Spleen (tissue), 11 donors: Measurements from ENCODE around the gene BSPRY. TPM values are rescaled to one million over a fixed set of nuclear protein-coding genes. Genes with fewer than 3 reads are reported as not detected.
"Not testable (repeated sequence)": the region's sequence is repeated elsewhere in the genome, so short reads cannot be mapped to it uniquely, and the experiment has no call there.

Experiments
- DNase-seq: peaks from one replicate; pipeline ENCODE4 v3.0.0-alpha.2; 2020
- H3K27ac ChIP-seq, 8 donors: fragments of 200-600 bp; sonication (generic) in 7 of 8; 1 replicate in 4 of 8; 2 replicates in 4 of 8; pipeline versions ENCODE4 v1.5.0 to v1.8.0; 2016 to 2021; ENCODE audit warnings: inconsistent platforms in 4 of 8, mild to moderate bottlenecking in 4 of 8, moderate library complexity in 1 of 8
- H3K27me3 ChIP-seq, 7 donors: fragments of 200-600 bp; sonication (generic) in 6 of 7; replicated peaks in 1 of 7; 1 replicate in 4 of 7; 2 replicates in 3 of 7; pipeline versions ENCODE4 v1.5.0 to v1.8.0; 2016 to 2021; ENCODE audit warnings: inconsistent platforms in 3 of 7, mild to moderate bottlenecking in 1 of 7
- H3K36me3 ChIP-seq, 6 donors: fragments of 200-600 bp; sonication (generic) in 5 of 6; 1 replicate in 4 of 6; 2 replicates in 2 of 6; pipeline versions ENCODE4 v1.5.0 to v1.8.0; 2016 to 2021; ENCODE audit warnings: inconsistent platforms in 2 of 6
- H3K4me1 ChIP-seq, 6 donors: fragments of 200-600 bp; sonication (generic) in 5 of 6; 1 replicate in 3 of 6; 2 replicates in 3 of 6; pipeline versions ENCODE4 v1.5.0 to v1.8.0; 2016 to 2021; ENCODE audit warnings: inconsistent platforms in 3 of 6
- H3K4me3 ChIP-seq, 8 donors: fragments of 200-600 bp; sonication (generic) in 7 of 8; 1 replicate in 4 of 8; 2 replicates in 4 of 8; pipeline versions ENCODE4 v1.5.0 to v1.8.0; 2016 to 2021; ENCODE audit warnings: inconsistent platforms in 4 of 8, mild to moderate bottlenecking in 4 of 8, moderate library complexity in 2 of 8
- H3K9me3 ChIP-seq, 8 donors: fragments of 200-600 bp; sonication (generic) in 7 of 8; 1 replicate in 4 of 8; 2 replicates in 4 of 8; pipeline versions ENCODE4 v1.5.0 to v1.8.0; 2016 to 2021; ENCODE audit warnings: inconsistent platforms in 4 of 8
- CTCF ChIP-seq, 11 experiments: fragments of 200-600 bp in 7 of 11; fragments of 450-650 bp in 4 of 11; sonication (generic) in 4 of 11; IDR thresholded peaks in 8 of 11; conservative IDR thresholded peaks in 3 of 11; 1 replicate in 7 of 11; 2 replicates in 4 of 11; pipeline versions ENCODE4 v1.4.0 to v1.8.0; 2016 to 2021; ENCODE audit warnings: antibody characterized with exemption in 11 of 11, inconsistent platforms in 4 of 11, mild to moderate bottlenecking in 1 of 11
- POLR2A ChIP-seq, 3 donors: fragments of 450-650 bp; IDR thresholded peaks; one replicate each; pipeline ENCODE4 v1.5.1; 2017; ENCODE audit warnings: antibody characterized with exemption in 3 of 3, mild to moderate bottlenecking in 1 of 3
- POLR2AphosphoS5 ChIP-seq, 3 donors: sonication (generic); formaldehyde crosslinking; IDR thresholded peaks; one replicate each; pipeline ENCODE4 v1.5.1; 2017; ENCODE audit warnings: antibody characterized with exemption in 3 of 3
- WGBS, 5 donors: extraction: QIAGEN DNeasy Blood & Tissue Kit in 3 of 5; methylation state at CpG; one replicate each; pipeline versions ENCODE4 v1.1.5 to v1.1.7; 2013 to 2018; 5-methylcytosine and 5-hydroxymethylcytosine counted together
- intact Hi-C: fragments of 100-400 bp; cut with DNase I; formaldehyde crosslinking; loops from one replicate; pipeline ENCODE4 v1.15.0; 2023; ENCODE audit warnings: low total_unique reads
- polyA plus RNA-seq, 3 donors: library from polyadenylated mRNA; stranded (reverse); fragments of 200-250 nt; gene quantifications; one replicate each; pipeline ENCODE4 v1.2.1, GENCODE V29; 2013
- total RNA-seq, 7 donors: library from RNA; depleted of rRNA in 3 of 7; stranded (reverse); fragments of >200 nt in 3 of 7; fragmentation: NEBNext Ultra II Directional in 4 of 7; extraction: Animal tissue kit (Norgen Biotek cat#: 25700) in 4 of 7; gene quantifications; one replicate each; pipeline versions ENCODE4 v1.1.0 to v1.2.1, GENCODE V29; 2016 to 2021
- donor health status: healthy with polysubstance abuse.
- donor health status: DM: no; HTN: no; CAD: no; lungs with moderate emphysema.
- donor health status: DM: no; HTN: no; CAD: no.
- donor health status: Bipolar disorder and iron deficiency.
- donor health status: healthy.
- donor health status: DM: no; HTN: no; CAD: no.
- donor health status: DM: yes; HTN: yes; CAD: no.

Gene BSPRY
- total and polyA plus RNA-seq, 10 donors = 0.26 to 1.7 (median 0.78) TPM

- H3K4me1 ChIP-seq = peaks cover 0 to 28% (median 17%) of the 10 kb centered on the region in 6 donors
- H3K4me3 ChIP-seq = no peak overlapping the region
- 72 to 88% (median 81%) methylated on average over 3 of the region's 3 CpGs for WGBS, 5 donors
- H3K9me3 ChIP-seq = no peaks in the 10 kb centered on the region
- no peaks in the 10 kb centered on the region for H3K27me3 ChIP-seq
- DNase-seq = no peak
- no peak for TF ChIP-seq POLR2AphosphoS5 (IDR thresholded peaks at IDR 0.05)
- no peak for TF ChIP-seq CTCF (IDR thresholded peaks at IDR 0.05 in 8 of 11, conservative IDR thresholded peaks at IDR 0.05 in 3 of 11)
- no peak for TF ChIP-seq POLR2A (IDR thresholded peaks at IDR 0.05)
- peaks cover 0 to 33% (median 22%) of the 10 kb centered on the region in 6 donors for H3K36me3 ChIP-seq
- H3K27ac ChIP-seq = no peak overlapping the region
- intact Hi-C loops = no loop called here
Observed at GRCh38 chr9:113373256-113373655, 23.9 kb downstream of the BSPRY start.

- 91 to 95% (median 93%) methylated on average over 7 to 24 of the region's 24 CpGs for WGBS, 5 donors
- intact Hi-C loops = no loop called here
Observed at GRCh38 chr9:113373676-113374392, 24.5 kb downstream of the BSPRY start.

GRCh38 chr9:113375057-113376023 is 26.0 kb downstream of the BSPRY start:
- H3K27ac ChIP-seq = peak overlapping the region in 2 of 8 donors; percentile 5 to 14
- TF ChIP-seq POLR2A (IDR thresholded peaks at IDR 0.05) (no peak), CTCF (IDR thresholded peaks at IDR 0.05 in 8 of 11, conservative IDR thresholded peaks at IDR 0.05 in 3 of 11) (no peak), POLR2AphosphoS5 (IDR thresholded peaks at IDR 0.05) (no peak)
- peak overlapping the region in 6 of 8 donors; percentile 65 to 90 (median 80) for H3K4me3 ChIP-seq
- peaks cover 0 to 28% (median 17%) of the 10 kb centered on the region in 6 donors for H3K4me1 ChIP-seq
- no peaks in the 10 kb centered on the region for H3K9me3 ChIP-seq
- WGBS, 5 donors = 82 to 91% (median 88%) methylated on average over 6 of the region's 6 CpGs
- peak; percentile 33 for DNase-seq
- intact Hi-C loops = no loop called here
- peaks cover 0 to 33% (median 22%) of the 10 kb centered on the region in 6 donors for H3K36me3 ChIP-seq
- no peaks in the 10 kb centered on the region for H3K27me3 ChIP-seq

More at GRCh38 chr9:113373676-113374392, 24.5 kb downstream of the BSPRY start:
- peak; percentile 72 for DNase-seq
- no peak overlapping the region for H3K27ac ChIP-seq
- no peak overlapping the region for H3K4me3 ChIP-seq
- H3K4me1 ChIP-seq = peaks cover 0 to 28% (median 17%) of the 10 kb centered on the region in 6 donors
- H3K36me3 ChIP-seq = peaks cover 0 to 33% (median 22%) of the 10 kb centered on the region in 6 donors
- H3K27me3 ChIP-seq = no peaks in the 10 kb centered on the region
- TF ChIP-seq POLR2AphosphoS5 (IDR thresholded peaks at IDR 0.05) (peak in 1 of 3 donors; percentile 16), POLR2A (IDR thresholded peaks at IDR 0.05) (no peak)
- no peaks in the 10 kb centered on the region for H3K9me3 ChIP-seq

GRCh38 chr9:113376634-113377567 is 27.6 kb downstream of the BSPRY start, which contains the start of gene HDHD3:
Gene HDHD3, minus strand, starts transcription at chr9:113376986. Its CDS starts 2,632 bp downstream, at chr9:113374354.
- peak in 1 of 11 experiments; percentile 17 for TF ChIP-seq CTCF (IDR thresholded peaks at IDR 0.05 in 8 of 11, conservative IDR thresholded peaks at IDR 0.05 in 3 of 11)
- TF ChIP-seq POLR2AphosphoS5 (IDR thresholded peaks at IDR 0.05) = peak; percentile 92 to 95 (median 93)
- TF ChIP-seq POLR2A (IDR thresholded peaks at IDR 0.05) = peak in 1 of 3 donors; percentile 76
- 1 to 2% (median 1%) methylated on average over 40 to 74 of the region's 74 CpGs for WGBS, 5 donors
- intact Hi-C loops = no loop called here

GRCh38 chr9:113379094-113379828 is 29.9 kb downstream of the BSPRY start:
- H3K27ac ChIP-seq, H3K4me3 ChIP-seq, H3K27me3 ChIP-seq, intact Hi-C loops, H3K9me3 ChIP-seq: not testable (repeated sequence)
- peaks cover 0 to 32% (median 17%) of the 10 kb centered on the region in 6 donors for H3K4me1 ChIP-seq
- DNase-seq = peak; percentile 50
- WGBS, 5 donors = 69 to 80% (median 75%) methylated on average over 23 to 24 of the region's 24 CpGs
- peaks cover 0 to 10% (median 6%) of the 10 kb centered on the region in 6 donors for H3K36me3 ChIP-seq

More at GRCh38 chr9:113376634-113377567, 27.6 kb downstream of the BSPRY start, which contains the start of gene HDHD3:
- Histone ChIP-seq H3K4me3 (peak within 1 kb of the TSS; percentile 58 to 90 (median 73)), H3K9me3 (no peaks in the 10 kb centered on the region), H3K36me3 (peaks cover 0 to 33% (median 22%) of the 10 kb centered on the region in 6 donors), H3K27ac (peak within 1 kb of the TSS; percentile 44 to 90 (median 85)), H3K27me3 (no peaks in the 10 kb centered on the region), H3K4me1 (peaks cover 0 to 32% (median 17%) of the 10 kb centered on the region in 6 donors)
- DNase-seq = peak; percentile 96
